Measurements from ENCODE around the gene SLC25A52.

DNA sequence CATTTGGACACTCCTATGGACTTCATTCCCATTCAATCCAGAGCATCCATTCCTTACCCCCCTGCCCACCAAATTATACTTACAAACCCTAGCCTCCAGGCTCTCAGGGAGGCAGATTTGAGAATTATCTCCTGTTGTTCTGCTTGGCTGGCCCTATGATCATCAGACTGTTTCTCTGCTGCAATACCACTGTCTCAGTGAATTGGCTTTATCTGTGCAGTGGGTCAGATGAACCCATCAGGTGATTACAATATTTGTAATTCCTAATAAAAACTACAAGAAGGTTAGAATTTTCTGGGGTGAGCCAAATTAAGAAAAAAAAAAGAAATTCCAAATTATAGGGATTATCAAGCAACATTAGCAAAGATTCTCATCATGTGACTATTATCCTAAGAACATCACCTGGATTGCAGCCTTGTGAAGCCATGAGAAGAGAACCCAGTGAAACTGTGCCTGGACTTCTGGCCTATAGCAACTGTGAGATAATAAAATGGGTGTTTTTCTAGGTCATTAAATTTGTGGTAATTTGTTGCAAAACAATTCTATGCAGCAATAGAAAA, 17.8 kb upstream of the SLC25A52 start:
- TF ChIP-seq GATA2 (IDR thresholded peaks at IDR 0.05; ENCODE audit: low read depth, low read length) (no peak), GATA3 (IDR thresholded peaks at IDR 0.05; ENCODE audit: low read depth, low read length) (no peak)

Data from SH-SY5Y (cell line).